DMS79 (cell line): ENCODE measurements around the gene PVALEF.
"Not testable (repeated sequence)": the region's sequence is repeated elsewhere in the genome, so short reads cannot be mapped to it uniquely, and the experiment has no call there.

ENCODE experiments used
- DNase-seq: peaks from one replicate; lab custom pipeline; 2025; lab: John Stamatoyannopoulos, UW

The PVALEF gene

DNA sequence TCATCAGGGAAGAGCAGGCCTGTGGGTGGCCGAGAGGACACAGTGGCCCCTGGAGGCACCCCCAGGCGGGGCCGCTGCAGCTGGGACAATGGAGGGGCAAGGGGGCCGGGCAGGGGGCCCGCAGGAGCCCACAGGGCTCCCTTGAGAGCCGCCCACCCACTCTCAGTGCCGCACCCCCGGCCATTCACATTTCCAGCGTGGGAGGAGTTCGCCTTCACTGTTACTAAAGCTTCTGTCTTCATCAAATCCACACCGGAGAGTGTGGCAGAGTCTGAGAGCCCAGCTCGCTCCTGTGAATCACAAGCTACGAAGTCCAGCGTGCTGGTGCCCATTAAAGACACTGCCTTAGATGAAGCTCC, 20.9 kb upstream of the PVALEF start:
- DNase-seq, result no peak

DNA sequence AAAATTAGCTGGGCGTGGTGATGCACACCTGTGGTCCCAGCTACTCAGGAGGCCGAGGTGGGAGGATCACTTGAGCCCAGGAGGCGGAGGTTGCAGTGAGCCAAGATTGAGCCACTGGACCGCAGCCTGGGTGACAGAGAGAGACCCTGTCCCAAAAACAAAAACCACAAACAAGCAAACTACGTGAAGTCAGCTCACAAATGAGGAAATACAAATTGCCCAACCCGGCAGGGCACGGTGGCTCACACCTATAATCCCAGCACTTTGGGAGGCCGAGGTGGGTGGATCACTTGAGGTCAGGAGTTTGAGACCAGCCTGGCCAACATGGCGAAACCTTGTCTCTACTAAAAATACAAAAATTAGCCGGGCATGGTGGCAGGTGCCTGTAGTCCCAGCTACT, 19.1 kb upstream of the PVALEF start:
- DNase-seq, result not testable (repeated sequence)

DNA sequence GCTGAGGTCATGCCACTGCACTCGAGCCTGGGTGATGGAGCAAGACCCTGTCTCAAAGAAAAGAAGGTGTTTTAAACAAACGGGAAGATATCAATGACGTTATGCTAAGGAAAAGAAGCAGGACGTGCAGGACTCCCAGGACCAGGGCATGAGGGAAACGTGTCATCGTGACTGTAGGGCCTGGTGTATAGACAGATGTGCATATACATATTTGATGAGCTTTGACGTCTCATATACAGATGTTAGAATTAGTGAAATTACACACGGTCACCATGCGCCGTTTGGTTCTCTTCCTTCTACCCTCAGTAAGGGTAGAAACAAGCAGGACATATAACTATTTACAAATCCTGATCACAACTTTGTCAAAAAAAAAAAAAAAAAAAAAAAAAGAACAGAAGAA, 17.6 kb upstream of the PVALEF start:
- DNase-seq, result no peak

- no peak for DNase-seq
Measured at GRCh38 chr17:81148571-81148970, 16.7 kb upstream of the PVALEF start.

GRCh38 chr17:81148986-81149533, 16.2 kb upstream of the PVALEF start:
- no peak for DNase-seq

GRCh38 chr17:81150377-81151077, 14.8 kb upstream of the PVALEF start:
- DNase-seq, result no peak

GRCh38 chr17:81151278-81151677, 14.0 kb upstream of the PVALEF start:
- DNase-seq, result no peak

- no peak for DNase-seq
Measured at GRCh38 chr17:81152288-81152828, 12.9 kb upstream of the PVALEF start.

GRCh38 chr17:81153340-81153803, 11.9 kb upstream of the PVALEF start:
- no peak for DNase-seq

DNA sequence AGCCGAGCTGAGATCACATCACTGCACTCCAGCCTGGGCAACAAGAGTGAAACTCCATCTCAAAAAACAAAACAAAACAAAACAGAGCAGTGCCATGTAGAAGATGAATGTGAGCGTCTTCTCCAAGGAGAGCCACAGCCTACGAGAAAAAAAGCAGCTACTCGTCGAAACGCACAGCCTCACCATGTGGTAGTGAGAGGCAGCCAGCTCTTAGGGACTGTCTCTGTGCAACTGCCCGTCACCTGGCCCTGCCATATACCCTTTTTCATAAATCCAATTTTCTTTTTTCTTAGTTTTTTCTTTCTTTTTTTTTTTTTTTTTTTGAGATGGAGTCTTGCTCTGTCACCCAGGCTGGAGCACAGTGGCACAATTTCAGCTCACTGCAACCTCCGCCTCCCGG, 11.3 kb upstream of the PVALEF start:
- not testable (repeated sequence) for DNase-seq

DNA sequence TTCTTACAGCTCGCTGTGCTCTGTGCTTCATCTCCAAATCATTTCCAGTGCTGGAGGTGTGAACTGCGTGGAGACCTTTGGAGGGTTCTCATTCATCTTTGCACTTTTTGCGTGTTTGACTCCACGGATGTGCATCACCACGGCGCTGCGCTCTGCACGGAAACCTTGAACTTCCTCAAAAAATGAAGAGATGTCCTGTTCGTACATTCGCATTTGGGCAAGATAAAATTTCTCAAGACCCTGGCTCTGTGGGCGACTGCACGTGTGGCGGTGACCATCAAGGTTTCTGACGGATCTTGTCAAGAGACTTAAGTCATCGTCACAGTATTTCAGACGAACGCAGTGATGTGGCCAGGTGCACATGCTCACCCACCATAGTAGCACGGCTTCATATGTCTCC, 10.3 kb upstream of the PVALEF start:
- DNase-seq, result no peak

DNA sequence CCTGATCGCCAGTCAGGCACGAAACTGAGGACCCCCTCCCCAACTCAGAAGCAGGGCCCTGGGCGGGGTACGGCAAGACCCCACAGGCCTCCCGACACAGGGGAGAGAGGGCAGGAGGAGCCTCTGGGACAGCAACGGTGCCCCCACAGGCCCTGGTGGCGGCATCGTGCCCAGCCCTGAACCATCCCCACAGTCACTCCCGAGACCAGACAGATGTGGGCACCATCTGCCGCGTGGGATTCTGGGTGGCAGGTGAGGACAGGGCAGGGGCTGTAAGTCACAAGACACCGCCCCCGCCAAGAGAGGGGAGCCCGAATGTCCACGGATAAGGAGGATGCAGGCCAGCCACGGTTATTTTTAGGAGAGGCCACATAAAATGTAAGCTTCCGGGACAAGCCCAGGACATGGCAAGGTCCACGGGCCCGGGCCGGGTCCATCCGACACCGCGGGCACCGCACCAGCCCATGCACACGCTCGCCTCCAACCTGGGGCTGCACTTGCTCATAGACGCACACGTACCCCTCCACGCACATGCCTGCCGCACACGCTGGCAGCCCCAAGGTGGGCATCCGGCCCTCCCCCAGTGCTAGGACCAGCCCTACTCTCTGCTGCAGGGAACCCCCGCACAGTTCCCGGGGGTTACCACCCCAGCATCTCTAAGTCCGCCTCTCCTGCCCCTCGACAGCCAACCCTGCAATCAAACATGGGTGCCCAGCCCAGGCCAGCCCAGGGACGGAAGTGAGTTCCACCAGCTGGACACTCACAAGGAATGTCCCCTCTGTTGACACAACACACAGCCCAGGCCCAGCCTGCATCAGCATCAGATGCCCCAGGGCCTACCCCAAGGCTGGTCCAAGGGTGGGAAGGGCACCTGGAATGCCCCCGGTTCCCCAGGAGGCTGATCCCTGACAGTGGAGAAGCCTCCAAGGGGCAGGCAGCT, 8.2 kb upstream of the PVALEF start:
- DNase-seq, result no peak

DNA sequence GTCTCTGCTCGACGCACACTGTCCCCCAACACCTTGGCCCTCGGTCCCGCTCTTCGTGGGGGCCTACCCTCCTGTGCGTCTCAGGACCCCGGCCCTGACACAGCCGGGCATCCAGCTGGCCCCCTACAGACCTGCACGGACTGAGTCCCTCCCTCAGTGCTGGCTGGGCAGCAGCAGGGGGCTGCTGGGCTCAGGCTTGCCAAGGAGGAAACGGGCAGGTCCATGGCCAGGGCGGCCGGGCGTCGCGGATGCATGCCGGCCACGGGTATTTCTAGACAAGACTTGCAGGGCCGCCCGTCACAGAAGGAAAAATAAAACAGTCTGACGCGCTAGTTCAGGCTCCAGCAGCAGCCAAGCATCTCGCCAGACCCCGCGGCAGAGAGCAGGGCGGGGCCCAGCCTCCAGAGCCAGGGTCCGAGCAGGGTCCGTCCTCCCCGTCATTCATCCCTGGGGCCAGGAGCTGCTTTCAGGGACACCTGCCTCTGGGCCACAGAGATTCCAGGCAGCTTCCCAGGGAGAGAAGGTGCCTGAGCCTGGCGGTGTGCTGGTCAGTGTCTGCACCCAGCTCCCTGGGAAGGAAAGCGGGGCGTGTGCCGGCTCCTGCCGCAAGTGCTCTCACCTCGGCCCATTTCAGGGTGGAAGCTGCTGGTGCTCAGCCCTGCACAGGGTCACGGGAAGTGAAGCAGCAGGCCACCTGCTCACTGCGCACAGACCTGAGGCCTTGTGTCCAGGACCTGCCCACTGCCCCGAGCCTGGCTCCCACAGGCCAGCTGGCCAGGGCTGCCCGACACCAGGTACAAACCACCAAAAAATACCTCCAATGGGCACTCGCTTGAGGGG, 7.2 kb upstream of the PVALEF start:
- no peak for DNase-seq

GRCh38 chr17:81158688-81159590, 6.4 kb upstream of the PVALEF start:
- no peak for DNase-seq

DNA sequence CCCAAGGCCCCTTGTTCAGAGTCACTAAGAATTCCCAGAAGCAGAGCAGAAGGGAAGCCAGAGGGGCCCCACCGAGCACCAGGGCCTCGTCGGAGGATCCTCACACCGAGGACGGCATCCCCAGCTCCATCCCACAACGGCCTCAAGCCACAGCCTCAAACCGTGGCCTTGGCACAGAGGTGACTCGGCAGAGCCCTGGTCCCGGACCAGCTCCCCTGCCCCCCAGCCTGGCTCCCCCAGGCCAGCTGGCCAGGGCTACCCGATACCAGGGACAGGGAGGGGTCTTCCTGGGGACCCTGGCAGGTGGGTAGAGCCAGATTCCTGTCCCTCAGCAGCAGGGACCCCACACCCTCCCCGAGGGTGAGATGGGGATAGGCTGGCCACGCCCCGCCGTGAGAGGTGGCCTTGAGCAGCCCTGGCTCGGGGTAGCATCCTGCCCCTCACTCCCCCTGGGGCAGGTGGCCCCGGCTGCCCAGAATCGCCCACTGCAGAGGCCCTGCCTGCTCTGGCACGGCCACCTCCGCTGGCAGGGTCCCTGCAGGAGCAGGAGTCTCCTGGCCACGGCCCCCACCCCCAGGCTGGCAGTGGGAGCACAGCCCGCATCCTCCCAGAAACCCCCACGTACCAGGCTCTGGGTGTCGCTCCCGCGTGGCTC, 5.6 kb upstream of the PVALEF start:
- DNase-seq, result no peak

GRCh38 chr17:81160306-81160705, 5.0 kb upstream of the PVALEF start:
- no peak for DNase-seq

GRCh38 chr17:81160747-81161453, 4.4 kb upstream of the PVALEF start:
- DNase-seq, result no peak

GRCh38 chr17:81161536-81161935, 3.8 kb upstream of the PVALEF start:
- DNase-seq, result no peak

DNA sequence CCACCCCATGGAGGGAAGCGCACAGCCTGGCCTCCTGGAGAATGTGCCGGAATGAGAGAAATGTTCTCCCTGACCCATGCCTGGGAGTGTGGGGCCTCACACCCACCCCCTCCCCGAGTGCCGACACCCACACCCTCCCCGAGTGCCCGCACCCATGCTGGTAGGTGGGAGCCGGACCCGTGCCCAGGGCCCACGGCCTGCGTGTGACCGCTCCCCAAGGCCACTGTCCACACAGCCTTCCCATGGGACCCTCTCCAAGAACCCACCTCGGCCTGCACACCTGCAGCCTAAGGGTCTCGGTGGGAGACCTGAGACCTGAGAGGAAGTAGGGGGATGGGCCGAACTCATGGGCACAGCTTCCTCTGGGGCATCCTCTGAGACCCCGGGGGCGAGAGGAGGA, 3.3 kb upstream of the PVALEF start:
- no peak for DNase-seq

- DNase-seq, result no peak
Measured at GRCh38 chr17:81162491-81162890, 2.8 kb upstream of the PVALEF start.
